H1 (cell line): ENCODE data around the gene POFUT2. TPM values are rescaled to one million over a fixed set of nuclear protein-coding genes. Genes with fewer than 3 reads are reported as not detected.

Experiments used
- CTCF ChIA-PET: fragments of 300-600 bp; sonication (Branson Sonifier 250); formaldehyde crosslinking; loops from one replicate; lab custom pipeline; 2021; ENCODE audit not compliant: partially characterized antibody; lab: Charles Lee
- POLR2A ChIA-PET: fragments of 300-600 bp; sonication (Branson Sonifier 250); formaldehyde crosslinking; loops from one replicate; lab custom pipeline; 2021; ENCODE audit warnings: inconsistent platforms; ENCODE audit not compliant: partially characterized antibody; lab: Charles Lee
- DNase-seq, 2 experiments: peaks; one replicate each; pipeline versions ENCODE4 v3.0.0 to v3.0.0-alpha.2; 2010 to 2022; ENCODE audit warnings: low spot score in 2 of 2, low read depth in 1 of 2, mixed read lengths in 1 of 2
- FAIRE-seq: peaks from 2 replicates; lab custom pipeline; 2011; peaks lifted over from hg19 to GRCh38; lab: Jason Lieb, UNC
- H2AFZ ChIP-seq: 2 replicates; pipeline ENCODE4 v1.8.1; 2012; ENCODE audit warnings: low read length, inconsistent platforms
- H2AK5ac ChIP-seq: 2 replicates; pipeline ENCODE4 v1.6.1; 2013; ENCODE audit warnings: low read depth, low read length
- H2BK120ac ChIP-seq: replicated peaks from 2 replicates; pipeline ENCODE3; 2013; ENCODE audit warnings: low read depth, low read length, inconsistent platforms
- H2BK12ac ChIP-seq: 2 replicates; pipeline ENCODE4 v1.6.1; 2013; ENCODE audit warnings: low read depth, low read length
- H2BK15ac ChIP-seq: 2 replicates; pipeline ENCODE4 v1.6.1; 2013; ENCODE audit warnings: low read length
- H2BK20ac ChIP-seq: 2 replicates; pipeline ENCODE4 v1.6.1; 2013; ENCODE audit warnings: low read length
- H2BK5ac ChIP-seq: 2 replicates; pipeline ENCODE4 v1.6.1; 2013; ENCODE audit warnings: low read depth, low read length
- H3K14ac ChIP-seq: 2 replicates; pipeline ENCODE4 v1.6.1; 2013; ENCODE audit warnings: inconsistent platforms; ENCODE audit not compliant: insufficient read length
- H3K18ac ChIP-seq: 2 replicates; pipeline ENCODE4 v1.6.1; 2013; ENCODE audit warnings: low read length; ENCODE audit errors: extremely low read depth
- H3K23ac ChIP-seq: 2 replicates; pipeline ENCODE4 v1.6.1; 2013; ENCODE audit warnings: inconsistent platforms; ENCODE audit not compliant: insufficient read length
- H3K23me2 ChIP-seq: 2 replicates; pipeline ENCODE4 v1.6.1; 2013; ENCODE audit warnings: low read depth, low read length
- H3K27ac ChIP-seq: 2 replicates; pipeline ENCODE4 v1.6.1; 2011; ENCODE audit warnings: low read depth, low read length, inconsistent platforms
- H3K27me3 ChIP-seq, 4 experiments: replicated peaks in 1 of 4; 1 replicate in 1 of 4; 2 replicates in 3 of 4; pipeline versions ENCODE4 v1.6.1 to v1.8.1; 2011 to 2013; ENCODE audit warnings: low read length in 3 of 4, mild to moderate bottlenecking in 3 of 4, inconsistent platforms in 2 of 4, mixed read lengths in 2 of 4, moderate library complexity in 1 of 4; ENCODE audit not compliant: control insufficient read depth in 3 of 4, insufficient read depth in 3 of 4; ENCODE audit errors: extremely low read depth in 1 of 4
- H3K36me3 ChIP-seq, 4 experiments: 2 replicates each; pipeline versions ENCODE4 v1.6.1 to v1.8.1; 2011 to 2013; ENCODE audit warnings: mild to moderate bottlenecking in 4 of 4, low read length in 3 of 4, moderate library complexity in 2 of 4, control low read depth in 1 of 4, inconsistent platforms in 1 of 4; ENCODE audit not compliant: insufficient read depth in 4 of 4, control insufficient read depth in 2 of 4
- H3K4ac ChIP-seq: replicated peaks from 2 replicates; pipeline ENCODE3; 2013; ENCODE audit warnings: low read length, low read depth, mixed read lengths, inconsistent platforms; ENCODE audit not compliant: insufficient read length
- H3K4me1 ChIP-seq, 4 experiments: replicated peaks in 1 of 4; 1 replicate in 1 of 4; 2 replicates in 3 of 4; pipeline versions ENCODE4 v1.6.1 to v1.8.1; 2011 to 2013; ENCODE audit warnings: low read length in 3 of 4, inconsistent platforms in 2 of 4, mixed read lengths in 1 of 4; ENCODE audit not compliant: insufficient read depth in 4 of 4, control insufficient read depth in 3 of 4
- H3K4me2 ChIP-seq, 2 experiments: 2 replicates each; pipeline versions ENCODE4 v1.6.1 to v1.8.1; 2011 to 2013; ENCODE audit warnings: low read depth in 2 of 2, low read length in 2 of 2, control low read depth in 1 of 2, inconsistent platforms in 1 of 2, mild to moderate bottlenecking in 1 of 2; ENCODE audit not compliant: insufficient read depth in 1 of 2
- H3K4me3 ChIP-seq, 4 experiments: fragments of 200-600, 300-600 bp in 1 of 4; sonication (generic), shearing (Covaris generic), sonication (Bioruptor Twin) in 1 of 4; 2 replicates each; pipeline versions ENCODE4 v1.5.1 to v1.8.1; 2011 to 2016; ENCODE audit warnings: low read length in 4 of 4, low read depth in 3 of 4, control low read depth in 2 of 4, inconsistent platforms in 2 of 4, mild to moderate bottlenecking in 2 of 4, mixed read lengths in 1 of 4, moderate library complexity in 1 of 4; ENCODE audit not compliant: insufficient read depth in 2 of 4; ENCODE audit errors: extremely low read depth in 1 of 4
- H3K56ac ChIP-seq: replicated peaks from 2 replicates; pipeline ENCODE3; 2013; ENCODE audit warnings: low read depth, mild to moderate bottlenecking, mixed read lengths, low read length, inconsistent platforms; ENCODE audit not compliant: insufficient read length
- H3K79me1 ChIP-seq: 2 replicates; pipeline ENCODE4 v1.6.1; 2013; ENCODE audit warnings: low read depth, low read length, control low read depth
- H3K79me2 ChIP-seq, 2 experiments: 2 replicates each; pipeline versions ENCODE4 v1.6.1 to v1.8.1; 2012 to 2013; ENCODE audit warnings: low read length in 2 of 2, mild to moderate bottlenecking in 2 of 2, inconsistent platforms in 1 of 2; ENCODE audit not compliant: insufficient read depth in 2 of 2, control insufficient read depth in 1 of 2
- H3K9ac ChIP-seq, 4 experiments: replicated peaks in 1 of 4; 1 replicate in 1 of 4; 2 replicates in 3 of 4; pipeline versions ENCODE4 v1.6.1 to v1.8.1; 2011 to 2013; ENCODE audit warnings: low read depth in 3 of 4, low read length in 3 of 4, control low read depth in 2 of 4, mild to moderate bottlenecking in 2 of 4, moderate library complexity in 2 of 4, inconsistent platforms in 1 of 4; ENCODE audit errors: extremely low read depth in 1 of 4
- H3K9me3 ChIP-seq, 2 experiments: 2 replicates each; pipeline versions ENCODE4 v1.6.1 to v1.8.1; 2012 to 2013; ENCODE audit warnings: mild to moderate bottlenecking in 2 of 2, moderate library complexity in 2 of 2, control low read depth in 1 of 2, inconsistent platforms in 1 of 2, low read depth in 1 of 2, low read length in 1 of 2, mixed read lengths in 1 of 2; ENCODE audit not compliant: insufficient read depth in 2 of 2
- H4K20me1 ChIP-seq, 2 experiments: replicated peaks in 1 of 2; 2 replicates each; pipeline versions ENCODE3 to v1.8.1; 2011 to 2013; ENCODE audit warnings: inconsistent platforms in 2 of 2, low read length in 2 of 2, mild to moderate bottlenecking in 1 of 2; ENCODE audit not compliant: insufficient read depth in 2 of 2, control insufficient read depth in 1 of 2
- H4K5ac ChIP-seq: 2 replicates; pipeline ENCODE4 v1.6.1; 2013; ENCODE audit warnings: low read length, low read depth, mixed read lengths, inconsistent platforms; ENCODE audit not compliant: insufficient read length
- H4K8ac ChIP-seq: 2 replicates; pipeline ENCODE4 v1.8.0; 2013; ENCODE audit warnings: mild to moderate bottlenecking, moderate library complexity, low read length, inconsistent platforms; ENCODE audit not compliant: insufficient read depth; ENCODE audit errors: extremely low read depth
- H4K91ac ChIP-seq: replicated peaks from 2 replicates; pipeline ENCODE3; 2013; ENCODE audit warnings: low read length, mixed read lengths, inconsistent platforms; ENCODE audit not compliant: insufficient read length
- HDAC6 ChIP-seq: IDR thresholded peaks from one replicate; pipeline ENCODE4 v1.7.1; 2012; ENCODE audit warnings: low read depth, mild to moderate bottlenecking, inconsistent platforms, low read length, moderate library complexity
- SAP30 ChIP-seq: fragments of 300-600 bp; sonication (generic); IDR thresholded peaks from 2 replicates; pipeline ENCODE4 v1.7.1; 2012; ENCODE audit warnings: low read length, moderate library complexity, mild to moderate bottlenecking, inconsistent platforms; ENCODE audit not compliant: insufficient read depth, insufficient replicate concordance
- SP4 ChIP-seq: IDR thresholded peaks from 2 replicates; pipeline ENCODE4 v1.6.1; 2012; ENCODE audit warnings: low read length, inconsistent platforms
- WGBS, 2 experiments: shearing (Covaris generic) in 1 of 2; methylation state at CpG; one replicate each; pipeline versions ENCODE4 v1.1.6 to v1.1.7; 2013 to 2015; ENCODE audit warnings: low lambda C conversion rate in 2 of 2, mixed read lengths in 2 of 2, inconsistent platforms in 1 of 2, low coverage in 1 of 2, missing lambda C conversion rate in 1 of 2; ENCODE audit not compliant: insufficient replicate concordance in 2 of 2, insufficient coverage in 1 of 2, insufficient read length in 1 of 2; ENCODE audit errors: extremely low coverage in 1 of 2, missing lambda C conversion rate in 1 of 2; 5-methylcytosine and 5-hydroxymethylcytosine counted together
- polyA plus RNA-seq, 7 experiments: library from polyadenylated mRNA; depleted of rRNA in 3 of 7; stranded (reverse) in 5 of 7; unstranded in 2 of 7; fragments of >200 nt in 5 of 7; fragments of 200-250 nt in 2 of 7; gene quantifications; 1 replicate in 5 of 7; 2 replicates in 1 of 7; 4 replicates in 1 of 7; pipeline versions ENCODE4 v1.2.1 to v1.2.3, GENCODE V29; 2011 to 2013; ENCODE audit warnings: missing spikeins in 2 of 7, mixed read lengths in 2 of 7
- total RNA-seq: library from RNA; stranded (reverse); fragmentation: NEBNext Ultra II Directional; extraction: Animal tissue kit (Norgen Biotek cat#: 25700); gene quantifications from 2 replicates; pipeline ENCODE4 v1.2.1, GENCODE V29; 2021

The POFUT2 gene
- total and polyA plus RNA-seq, 2 of the 8 experiments (the other 6 are each of a cell fraction or from before 2014, with no cell fraction given): 13.7 to 32.1 TPM

DNA sequence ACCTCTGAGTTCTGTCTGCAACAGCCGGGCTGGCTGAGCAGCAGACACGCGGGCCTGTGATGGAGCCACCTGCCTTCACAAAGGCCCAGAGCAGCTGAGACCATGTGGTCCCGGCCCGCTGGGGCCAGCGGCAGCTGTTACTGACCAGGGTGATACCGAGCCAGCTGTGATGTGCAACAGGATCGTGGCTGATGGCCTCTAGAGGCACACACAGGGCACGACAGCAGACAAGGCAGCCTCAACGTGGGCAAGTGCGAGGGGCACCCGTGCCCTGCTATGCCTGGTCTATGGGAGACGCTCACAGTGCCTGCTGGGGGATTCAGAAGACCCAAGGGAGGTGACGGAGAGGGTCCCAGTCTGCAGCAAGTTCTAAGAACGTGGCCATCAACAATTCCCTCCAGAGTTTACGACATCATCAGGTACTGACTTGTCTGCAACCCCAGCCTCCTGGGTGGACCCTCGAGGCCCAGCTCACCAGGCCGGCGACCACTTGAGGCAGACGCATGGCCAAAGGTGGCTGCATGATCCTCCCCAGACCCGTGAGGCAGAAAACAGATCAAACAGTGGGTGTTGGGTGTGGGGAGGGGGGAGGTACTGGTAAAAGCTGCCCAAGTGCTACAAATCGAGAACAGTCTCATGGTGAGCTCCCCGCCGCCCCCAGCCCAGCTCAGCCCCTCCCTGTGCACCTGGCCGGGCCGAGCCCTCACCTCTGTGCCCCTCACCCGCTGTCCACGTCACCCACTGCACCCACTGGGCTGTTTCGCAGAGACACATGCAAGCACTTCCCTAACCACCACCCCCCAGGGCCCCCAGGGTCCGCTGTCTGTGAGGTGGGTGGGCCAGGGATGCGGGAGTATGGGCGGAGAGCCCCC lies 6.0 kb downstream of the POFUT2 start:
- Histone ChIP-seq H2BK20ac (no peak overlapping the region), H3K4me2 (no peak overlapping the region), H3K27me3 (no peaks in the 10 kb centered on the region), H4K5ac (no peak overlapping the region), H2AFZ (no peak overlapping the region), H3K56ac (no peak overlapping the region), H2BK120ac (no peak overlapping the region), H3K4me3 (no peak overlapping the region), H4K20me1 (peaks cover 24 to 39% of the 10 kb centered on the region in 2 experiments), H3K23me2 (peaks cover 2% of the 10 kb centered on the region; the same call in 1 of the 2 replicates), H3K79me2 (peaks cover 0 to 24% of the 10 kb centered on the region in 2 experiments; a peak in 2 of 4 replicates), H3K9ac (no peak overlapping the region), H2AK5ac (0 out of 2 replicates have a peak overlapping the region, but pooled peaks have one; percentile 28), H2BK5ac (no peak overlapping the region), H4K8ac (no peak overlapping the region), H3K23ac (no peak overlapping the region), H3K4me1 (peaks cover 0 to 3% (median under 1%) of the 10 kb centered on the region in 4 experiments; a peak in 3 of 7 replicates), H3K9me3 (no peaks in the 10 kb centered on the region), H3K36me3 (peaks cover 15 to 76% (median 65%) of the 10 kb centered on the region in 4 experiments), H3K79me1 (peaks cover 19% of the 10 kb centered on the region), H3K27ac (no peak overlapping the region), H3K4ac (no peak overlapping the region), H2BK12ac (no peak overlapping the region), H3K14ac (no peak overlapping the region), H2BK15ac (no peak overlapping the region), H4K91ac (no peak overlapping the region), H3K18ac (no peak overlapping the region)
- 89% methylated on average over 31 of the region's 32 CpGs; no CpG with 5 or more reads in 1 of the 2 experiments for WGBS, 2 experiments
- FAIRE-seq (no peak), DNase-seq (no peak)
- ChIA-PET CTCF (interaction anchor here (0.8 to 1.9 kb wide), 4 partner anchors 9 to 144 kb away, joined by 3 to 9 read pairs (median 3); no protein-coding TSS in a partner anchor), POLR2A (interaction anchor here (1.0 to 1.4 kb wide), 4 partner anchors 11 to 57 kb away, joined by 3 to 7 read pairs (median 4); no protein-coding TSS in a partner anchor)
- TF ChIP-seq HDAC6 (no peak), SP4 (no peak), SAP30 (no peak)
